Activated T-helper 17 cell treated with anti-CD3 and anti-CD28 coated beads, Interleukin-2, amount 50 U/mL, for 72 hours (primary cell): Measurements from ENCODE around the gene INHBB. TPM values are rescaled to one million over a fixed set of nuclear protein-coding genes. Genes with fewer than 3 reads are reported as not detected.

Source experiments
- ATAC-seq: fragments of 150-1000 bp; cut with Tn5 transposase; replicated peaks from 2 replicates; pipeline ENCODE4 v1.10.0; 2021; ENCODE audit warnings: mild to moderate bottlenecking, moderate library complexity
- H3K27ac Mint-ChIP-seq: one replicate; pipeline ENCODE4 v1.8.0; 2022; ENCODE audit warnings: mixed read lengths
- H3K27me3 Mint-ChIP-seq: one replicate; pipeline ENCODE4 v1.8.0; 2022; ENCODE audit warnings: mixed read lengths
- H3K36me3 Mint-ChIP-seq: one replicate; pipeline ENCODE4 v1.8.0; 2022; ENCODE audit warnings: low read depth, mild to moderate bottlenecking, mixed read lengths
- H3K4me1 Mint-ChIP-seq: one replicate; pipeline ENCODE4 v1.8.0; 2022; ENCODE audit warnings: mixed read lengths
- H3K4me3 Mint-ChIP-seq: one replicate; pipeline ENCODE4 v1.8.0; 2022; ENCODE audit warnings: mild to moderate bottlenecking, mixed read lengths
- H3K9me3 Mint-ChIP-seq: one replicate; pipeline ENCODE4 v1.8.0; 2022; ENCODE audit warnings: mixed read lengths
- total RNA-seq, 2 donors: library from RNA; stranded (reverse); gene quantifications; one replicate each; pipeline ENCODE4 v1.2.3, GENCODE V29; 2022

INHBB gene
- total RNA-seq, 2 donors from 2014 or later: not detected

DNA sequence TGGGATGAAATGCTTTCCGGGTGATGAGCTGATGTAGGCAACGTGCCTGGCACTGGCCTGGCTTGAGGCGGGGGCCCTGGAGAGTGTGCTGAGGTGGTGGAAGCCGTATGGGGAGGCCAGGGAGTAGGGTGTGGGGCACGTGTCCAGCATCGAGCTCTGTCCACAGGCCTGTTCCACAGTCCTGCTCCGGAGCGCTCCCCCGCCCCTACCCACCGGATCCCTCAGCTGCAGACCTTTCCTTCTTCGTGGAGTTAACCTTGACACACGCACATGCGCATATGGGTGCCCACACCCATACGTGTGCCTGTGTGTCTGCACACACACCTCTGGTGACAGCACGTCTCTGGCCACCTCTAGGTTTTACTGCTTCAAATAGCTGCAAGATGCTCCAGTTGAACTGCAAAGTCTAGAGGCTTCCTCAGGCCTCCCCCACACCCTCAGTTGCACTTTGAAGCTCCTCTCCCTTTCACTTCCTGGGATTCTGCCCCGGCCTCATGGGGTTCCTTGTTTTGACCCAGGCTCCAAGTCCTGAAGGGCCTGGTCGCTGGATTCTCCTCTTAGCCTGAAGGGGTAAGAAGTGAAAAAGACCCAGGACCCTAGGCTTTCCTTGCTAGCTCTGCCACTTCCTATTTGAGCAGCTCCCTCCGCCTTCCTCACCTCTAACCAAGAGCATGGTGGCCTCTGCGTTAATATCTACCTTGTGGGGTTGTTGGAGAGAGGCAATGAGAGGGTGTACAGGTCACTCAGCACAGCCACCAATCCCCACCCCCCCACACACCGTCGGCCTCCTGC lies 49.5 kb downstream of the INHBB start:
- Mint-ChIP-seq H3K9me3 (no peaks in the 10 kb centered on the region), H3K27me3 (peaks cover 6% of the 10 kb centered on the region), H3K27ac (no peak overlapping the region), H3K4me1 (no peaks in the 10 kb centered on the region), H3K36me3 (no peaks in the 10 kb centered on the region), H3K4me3 (no peak overlapping the region)
- no peak for ATAC-seq

DNA sequence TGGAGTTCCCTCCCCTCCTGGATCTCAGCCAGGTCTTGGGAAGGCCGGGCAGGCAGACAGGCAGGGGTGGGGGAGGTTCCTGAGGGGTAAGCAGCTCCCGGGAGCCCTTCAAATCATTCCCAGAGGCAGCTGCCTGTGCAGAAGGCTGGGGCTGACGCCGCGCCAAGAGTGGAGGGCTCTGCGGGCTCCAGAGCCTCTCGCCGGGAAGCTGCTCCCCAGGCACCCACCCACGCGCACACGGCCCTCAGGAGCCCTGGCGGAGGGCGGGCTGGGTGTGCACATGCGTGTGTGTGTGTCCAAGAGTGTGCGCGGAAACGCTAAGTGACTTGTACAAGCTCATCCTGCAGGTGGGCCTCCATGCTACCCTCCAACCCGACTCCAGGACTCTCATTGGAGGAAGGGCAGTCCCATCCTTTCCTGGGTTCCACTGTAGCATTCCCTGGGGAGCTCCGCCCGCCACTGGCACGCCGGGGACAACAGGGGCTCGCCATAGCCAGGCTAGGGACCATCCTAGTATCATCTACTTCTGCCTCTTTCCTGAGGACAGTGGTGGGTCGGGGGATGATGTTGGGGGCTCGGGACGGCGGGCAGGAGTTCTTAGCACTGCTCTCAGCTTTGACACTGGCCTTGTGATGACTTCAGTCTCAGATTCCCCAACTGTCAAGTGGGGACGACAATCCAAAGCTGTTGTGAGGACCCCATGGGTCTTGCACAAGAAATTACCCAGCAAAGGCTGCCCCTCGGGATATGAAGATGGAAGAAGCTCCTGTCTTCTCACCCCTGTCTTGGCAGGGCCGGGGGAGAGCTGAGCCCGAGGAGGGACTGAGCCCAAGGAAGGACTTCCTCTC lies 50.3 kb downstream of the INHBB start:
- no peak overlapping the region for H3K27ac Mint-ChIP-seq
- H3K4me3 Mint-ChIP-seq: no peak overlapping the region
- peaks cover 10% of the 10 kb centered on the region for H3K27me3 Mint-ChIP-seq
- H3K36me3 Mint-ChIP-seq: no peaks in the 10 kb centered on the region
- H3K4me1 Mint-ChIP-seq: no peaks in the 10 kb centered on the region
- H3K9me3 Mint-ChIP-seq: no peaks in the 10 kb centered on the region
- ATAC-seq: no peak

DNA sequence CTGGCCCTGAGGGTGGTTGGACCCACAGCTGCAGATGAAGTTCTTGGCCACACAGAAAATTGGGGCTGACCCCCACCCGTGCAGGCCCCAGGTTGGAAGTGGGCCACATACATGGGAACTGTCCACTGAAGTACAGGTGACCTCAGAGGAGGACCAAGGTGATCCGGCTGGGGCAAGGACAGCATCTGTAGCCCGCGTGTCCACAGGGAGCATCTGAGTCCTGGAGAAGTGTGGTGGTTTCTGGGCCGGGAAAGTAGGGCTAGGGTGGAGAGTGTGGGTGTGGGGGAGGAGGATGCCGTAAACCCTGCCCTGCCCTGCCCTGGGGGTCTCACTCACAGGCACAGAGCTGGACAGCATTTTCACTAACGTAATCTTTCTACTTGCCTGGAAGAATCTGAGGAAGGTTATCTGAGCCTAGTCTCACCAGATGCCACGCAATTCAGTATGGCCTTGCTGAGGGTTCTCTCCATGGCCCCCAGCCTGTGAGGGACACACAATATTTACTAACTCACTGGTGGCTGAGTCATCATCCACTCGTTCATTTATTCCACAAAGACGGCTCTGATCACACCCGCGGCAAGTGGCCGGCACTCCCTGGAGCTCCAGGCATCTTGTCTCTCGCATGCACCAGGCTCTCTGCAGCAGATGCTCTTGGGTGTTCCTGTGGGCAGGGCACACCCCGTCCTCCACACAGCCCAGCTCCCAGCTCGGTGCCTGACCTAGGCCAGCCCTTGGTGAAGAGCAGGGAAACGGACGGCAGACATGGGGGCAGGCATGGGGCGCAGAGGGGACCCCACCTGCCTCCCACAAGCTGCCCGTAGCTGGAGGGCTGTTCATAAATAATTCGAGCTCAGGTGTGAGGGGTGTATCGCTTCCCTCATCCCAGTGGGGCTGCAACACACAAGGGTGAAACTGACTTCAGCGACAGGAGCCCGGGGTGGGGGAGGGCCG lies 51.2 kb downstream of the INHBB start:
- ATAC-seq: no peak
- H3K27me3 Mint-ChIP-seq: peaks cover 10% of the 10 kb centered on the region
- no peaks in the 10 kb centered on the region for H3K4me1 Mint-ChIP-seq
- H3K9me3 Mint-ChIP-seq: no peaks in the 10 kb centered on the region
- H3K4me3 Mint-ChIP-seq: no peak overlapping the region
- H3K36me3 Mint-ChIP-seq: no peaks in the 10 kb centered on the region
- no peak overlapping the region for H3K27ac Mint-ChIP-seq

DNA sequence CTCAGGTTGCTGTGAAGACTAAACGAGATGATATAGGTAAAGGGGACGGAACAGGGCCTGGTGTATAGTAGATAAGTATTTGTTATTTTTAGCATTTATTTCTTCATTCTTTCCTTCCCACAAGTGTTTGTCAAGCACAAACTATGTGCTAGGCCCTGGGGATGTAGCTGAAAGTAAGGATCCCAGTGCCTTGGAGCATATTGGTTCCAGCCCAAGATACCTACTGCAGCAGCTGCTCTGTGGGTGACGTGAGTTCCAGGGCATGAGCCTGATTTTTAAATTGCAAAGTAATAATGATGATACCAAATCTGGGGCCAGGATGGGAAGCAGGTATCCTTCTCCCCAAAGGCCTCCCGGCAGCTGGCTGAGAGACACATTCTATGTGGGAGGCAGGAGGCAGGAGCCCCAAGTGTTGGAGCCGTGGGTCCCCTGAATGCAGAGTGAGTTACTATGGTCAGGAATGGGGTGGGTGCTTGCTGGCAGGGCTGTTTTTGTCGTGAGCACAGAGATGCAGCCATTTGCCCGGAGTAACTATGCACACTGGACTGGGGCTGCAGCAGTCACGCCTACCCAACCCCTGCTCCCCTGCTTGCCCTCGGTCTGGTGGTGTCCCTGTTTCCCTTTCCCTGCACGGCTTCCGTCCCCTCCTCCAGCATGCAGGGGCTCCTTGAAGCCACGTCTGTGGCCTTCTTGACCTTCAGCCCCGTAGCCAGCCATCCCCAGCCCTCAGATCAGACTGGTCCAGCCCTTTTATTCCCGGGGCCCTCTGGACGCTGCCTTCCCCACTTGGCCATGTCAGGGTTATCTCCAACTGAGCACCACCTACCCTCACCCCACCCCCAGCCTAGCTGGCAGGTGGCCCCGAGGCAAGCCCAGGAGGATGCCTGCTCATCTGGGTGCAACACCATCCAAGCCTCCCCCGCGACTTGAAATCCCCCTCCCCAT lies 52.4 kb downstream of the INHBB start:
- H3K9me3 Mint-ChIP-seq: no peaks in the 10 kb centered on the region
- no peak overlapping the region for H3K4me3 Mint-ChIP-seq
- H3K36me3 Mint-ChIP-seq: no peaks in the 10 kb centered on the region
- H3K4me1 Mint-ChIP-seq: no peaks in the 10 kb centered on the region
- ATAC-seq: no peak
- peaks cover 12% of the 10 kb centered on the region for H3K27me3 Mint-ChIP-seq
- no peak overlapping the region for H3K27ac Mint-ChIP-seq

DNA sequence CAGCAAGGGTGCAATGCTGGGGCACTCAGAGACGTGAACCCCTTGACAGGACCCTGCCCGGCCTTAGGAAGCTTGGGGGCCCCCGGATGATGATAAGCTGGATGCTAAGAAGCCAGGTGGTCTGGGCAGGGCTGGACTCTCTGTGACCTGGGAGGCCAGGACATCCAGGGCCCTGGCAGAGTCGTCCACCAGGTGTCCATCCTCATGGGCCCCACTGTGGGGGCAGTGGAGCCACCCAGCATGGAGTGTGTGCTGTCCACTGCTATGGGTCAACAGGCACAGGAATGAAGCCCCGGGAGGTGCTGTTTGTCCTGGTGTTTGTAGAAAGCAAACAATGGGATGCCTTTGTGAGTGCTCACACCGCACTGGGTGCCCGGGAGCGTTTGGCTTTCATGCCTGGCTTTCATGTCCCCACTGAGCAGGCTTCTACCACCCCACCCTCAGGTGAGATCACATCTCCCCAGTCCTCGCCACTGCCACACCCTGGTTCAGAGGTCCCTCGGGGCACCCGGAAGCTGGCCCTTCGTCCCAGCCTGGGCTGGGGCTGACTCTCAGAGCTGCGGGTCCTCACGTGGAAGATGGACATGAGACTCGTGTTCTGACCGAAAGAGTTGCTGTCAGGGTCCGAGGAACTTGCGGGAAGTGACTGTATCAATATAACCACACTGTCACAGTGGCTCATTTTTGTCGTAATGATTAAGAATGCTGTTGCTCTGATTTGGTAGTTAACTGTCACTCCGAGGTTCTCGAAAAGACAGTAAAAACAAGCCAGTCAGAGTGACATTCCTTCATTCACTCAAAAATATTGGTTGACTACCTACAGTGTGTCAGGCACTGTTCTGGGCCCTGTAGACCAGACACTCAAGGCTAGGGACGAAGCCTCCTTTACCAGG lies 53.3 kb downstream of the INHBB start:
- H3K9me3 Mint-ChIP-seq: no peaks in the 10 kb centered on the region
- no peaks in the 10 kb centered on the region for H3K4me1 Mint-ChIP-seq
- H3K27ac Mint-ChIP-seq: no peak overlapping the region
- no peak overlapping the region for H3K4me3 Mint-ChIP-seq
- H3K27me3 Mint-ChIP-seq: peaks cover 13% of the 10 kb centered on the region
- no peak for ATAC-seq
- H3K36me3 Mint-ChIP-seq: no peaks in the 10 kb centered on the region

DNA sequence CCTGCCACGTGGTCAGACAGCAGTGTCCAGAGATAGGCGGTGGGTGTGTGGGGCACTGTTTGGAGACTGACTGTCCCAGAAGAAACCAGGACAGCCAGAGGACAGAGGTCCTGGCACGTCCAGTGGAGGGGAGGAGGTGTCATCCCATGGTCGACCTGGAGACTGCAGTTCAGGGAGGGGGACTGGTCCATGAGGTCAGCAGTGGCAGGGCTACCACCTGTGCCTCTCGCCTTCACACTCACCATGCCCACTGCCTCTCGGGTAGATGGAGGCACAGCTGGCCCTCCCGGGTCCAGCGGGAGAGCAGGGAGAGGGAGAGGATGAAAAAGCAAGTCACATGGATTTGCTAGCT lies 53.9 kb downstream of the INHBB start:
- no peak overlapping the region for H3K4me3 Mint-ChIP-seq
- H3K9me3 Mint-ChIP-seq: no peaks in the 10 kb centered on the region
- peaks cover 14% of the 10 kb centered on the region for H3K27me3 Mint-ChIP-seq
- H3K4me1 Mint-ChIP-seq: no peaks in the 10 kb centered on the region
- no peaks in the 10 kb centered on the region for H3K36me3 Mint-ChIP-seq
- H3K27ac Mint-ChIP-seq: no peak overlapping the region
- ATAC-seq: no peak

DNA sequence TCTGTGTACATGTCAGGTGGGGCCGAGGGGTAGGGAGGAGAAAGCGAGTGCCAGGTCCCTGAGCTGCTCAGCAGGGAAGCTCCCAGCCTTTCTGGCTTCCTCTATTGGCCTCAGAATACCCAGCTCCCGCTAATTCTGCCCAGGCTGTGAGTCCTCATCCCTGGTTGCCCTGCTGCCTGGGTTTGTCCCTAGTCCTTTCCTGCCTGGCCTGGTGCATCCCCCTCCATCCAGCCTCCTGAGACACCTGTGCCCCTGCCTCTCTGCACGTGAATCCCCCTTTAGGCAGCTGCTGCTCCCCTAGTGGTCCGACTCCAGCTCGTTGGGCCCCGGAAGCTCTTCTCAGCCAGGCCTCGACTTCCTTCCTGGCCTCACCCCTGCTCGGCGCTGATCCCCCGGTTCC lies 54.6 kb downstream of the INHBB start:
- H3K36me3 Mint-ChIP-seq: no peaks in the 10 kb centered on the region
- no peak overlapping the region for H3K4me3 Mint-ChIP-seq
- no peaks in the 10 kb centered on the region for H3K4me1 Mint-ChIP-seq
- H3K27ac Mint-ChIP-seq: no peak overlapping the region
- H3K9me3 Mint-ChIP-seq: no peaks in the 10 kb centered on the region
- no peak for ATAC-seq
- peaks cover 11% of the 10 kb centered on the region for H3K27me3 Mint-ChIP-seq

Other genes starting within 250 kb of the INHBB start
- 10 to 100 TPM; 28.0 to 31.2 TPM for gene TMEM185B, start 122.7 kb upstream of the INHBB start, total RNA-seq
- 10 to 100 TPM; 77.4 to 91.9 TPM for gene RALB, start 93.3 kb upstream of the INHBB start, total RNA-seq